GM12878 (cell line): ENCODE measurements around the gene IL10. TPM values are rescaled to one million over a fixed set of nuclear protein-coding genes. Genes with fewer than 3 reads are reported as not detected.

ENCODE experiments used
- ATAC-seq: fragments of 200-7000 bp; cut with Tn5 transposase; 3 replicates; pipeline ENCODE4 v1.9.1; 2020; ENCODE audit warnings: mild to moderate bottlenecking, moderate library complexity
- BruUV-seq: library from RNA; stranded (reverse); fragments of 400-500 nt; replicated peaks from 2 replicates; lab custom pipeline; 2021; lab: Mats Ljungman, UMichigan
- CTCF ChIA-PET: fragments of 300-600 bp; sonication (Branson Sonifier 250); formaldehyde crosslinking; extraction: SDS; loops from one replicate; lab custom pipeline; 2021; ENCODE audit warnings: inconsistent platforms; lab: Yijun Ruan, JAX
- POLR2A ChIA-PET: fragments of 350-600 bp; formaldehyde crosslinking; extraction: SDS; loops from one replicate; lab custom pipeline; 2021; ENCODE audit warnings: inconsistent platforms; lab: Charles Lee
- RAD21 ChIA-PET: fragments of 300-600 bp; sonication (Branson Sonifier 250); formaldehyde crosslinking; loops from one replicate; lab custom pipeline; 2023; ENCODE audit warnings: antibody characterized with exemption; ENCODE audit not compliant: unreplicated experiment; lab: Charles Lee
- SMC1A ChIA-PET: fragments of 300-600 bp; sonication (Branson Sonifier 250); formaldehyde crosslinking; loops from one replicate; lab custom pipeline; 2023; ENCODE audit not compliant: unreplicated experiment, uncharacterized antibody; lab: Charles Lee
- DNase-seq: peaks from one replicate; pipeline ENCODE4 v3.0.0-alpha.2; 2011; ENCODE audit warnings: low read depth, low spot score
- FAIRE-seq: peaks from 3 replicates; lab custom pipeline; 2011; peaks lifted over from hg19 to GRCh38; lab: Jason Lieb, UNC
- H2AFZ ChIP-seq: 2 replicates; pipeline ENCODE4 v1.6.0; 2011; ENCODE audit warnings: low read depth, low read length, control low read depth; ENCODE audit not compliant: control insufficient read depth
- H3K27ac ChIP-seq: 2 replicates; pipeline ENCODE4 v1.5.1; 2011; ENCODE audit warnings: control low read depth; ENCODE audit not compliant: control insufficient read depth, insufficient read depth
- H3K27me3 ChIP-seq, 2 experiments: replicated peaks in 1 of 2; 2 replicates each; pipeline versions ENCODE4 v1.6.0 to v1.6.1; 2011; ENCODE audit warnings: low read length in 1 of 2; ENCODE audit not compliant: control insufficient read depth in 2 of 2, insufficient read depth in 2 of 2
- H3K36me3 ChIP-seq, 2 experiments: 2 replicates each; pipeline ENCODE4 v1.5.1; 2011; ENCODE audit warnings: low read length in 1 of 2; ENCODE audit not compliant: control insufficient read depth in 2 of 2, insufficient read depth in 2 of 2
- H3K4me1 ChIP-seq: 2 replicates; pipeline ENCODE4 v1.6.1; 2011; ENCODE audit warnings: mild to moderate bottlenecking, low read length, moderate library complexity, mixed read lengths; ENCODE audit not compliant: control insufficient read depth, insufficient read depth
- H3K4me2 ChIP-seq: 2 replicates; pipeline ENCODE4 v1.6.0; 2011; ENCODE audit warnings: control low read depth; ENCODE audit not compliant: control insufficient read depth, insufficient read depth
- H3K4me3 ChIP-seq: fragments of 200-600 bp; sonication (generic); 2 replicates; pipeline ENCODE4 v1.5.1; 2016
- H3K79me2 ChIP-seq: 2 replicates; pipeline ENCODE4 v1.6.0; 2011; ENCODE audit warnings: low read length; ENCODE audit not compliant: control insufficient read depth, insufficient read depth
- H3K9ac ChIP-seq: 2 replicates; pipeline ENCODE4 v1.8.0; 2011; ENCODE audit warnings: low read length, control low read depth, mixed read lengths; ENCODE audit not compliant: control insufficient read depth, insufficient read depth
- H3K9me3 ChIP-seq: replicated peaks from 3 replicates; pipeline ENCODE4 v1.5.1; 2011; ENCODE audit warnings: mild to moderate bottlenecking, low read length; ENCODE audit not compliant: control insufficient read depth, insufficient read depth
- H4K20me1 ChIP-seq: 2 replicates; pipeline ENCODE4 v1.6.0; 2011; ENCODE audit not compliant: control insufficient read depth, insufficient read depth
- ATF2 ChIP-seq: IDR thresholded peaks from 2 replicates; pipeline ENCODE4 v1.6.1; 2012; ENCODE audit warnings: low read length, inconsistent platforms
- CBX5 ChIP-seq: sonication (generic); IDR thresholded peaks from 2 replicates; pipeline ENCODE4 v1.6.1; 2016; ENCODE audit warnings: low read depth, moderate library complexity, mild to moderate bottlenecking, inconsistent platforms
- CHD2 ChIP-seq: IDR thresholded peaks from 2 replicates; pipeline ENCODE4 v1.6.1; 2011; ENCODE audit warnings: low read depth, low read length, improper control_type of control experiment, borderline replicate concordance
- CREB1 ChIP-seq: IDR thresholded peaks from 2 replicates; pipeline ENCODE4 v1.6.1; 2012; ENCODE audit warnings: low read depth, mild to moderate bottlenecking, inconsistent platforms
- HCFC1 ChIP-seq: fragments of 150-350 bp; IDR thresholded peaks from 2 replicates; pipeline ENCODE4 v1.6.1; 2014; ENCODE audit warnings: low read length
- IRF3 ChIP-seq: fragments of 450-650 bp; IDR thresholded peaks from 2 replicates; pipeline ENCODE4 v1.6.1; 2014; ENCODE audit warnings: mild to moderate bottlenecking
- KDM1A ChIP-seq: fragments of 200-600 bp; sonication (generic); IDR thresholded peaks from 2 replicates; pipeline ENCODE4 v1.6.1; 2016; ENCODE audit warnings: borderline replicate concordance
- MXI1 ChIP-seq: fragments of 150-350 bp; IDR thresholded peaks from 2 replicates; pipeline ENCODE4 v1.6.1; 2011; ENCODE audit warnings: low read depth, mild to moderate bottlenecking, inconsistent platforms, low read length, improper control_type of control experiment
- NR2F1 ChIP-seq: fragments of 450-650 bp; conservative IDR thresholded peaks from 2 replicates; pipeline ENCODE4 v1.6.1; 2017; ENCODE audit warnings: mild to moderate bottlenecking
- PBX3 ChIP-seq: IDR thresholded peaks from 2 replicates; pipeline ENCODE4 v1.6.1; 2011; ENCODE audit warnings: mild to moderate bottlenecking, low read depth, low read length, moderate library complexity; ENCODE audit not compliant: insufficient replicate concordance
- RELA ChIP-seq: fragments of 450-650 bp; IDR thresholded peaks from 2 replicates; pipeline ENCODE4 v1.8.0; 2014; ENCODE audit warnings: borderline replicate concordance; ENCODE audit not compliant: partially characterized antibody
- SKIL ChIP-seq: fragments of 450-650 bp; IDR thresholded peaks from 2 replicates; pipeline ENCODE4 v1.6.1; 2017; ENCODE audit warnings: mild to moderate bottlenecking, low read depth, inconsistent platforms; ENCODE audit not compliant: poor library complexity, severe bottlenecking
- SMARCA5 ChIP-seq: fragments of 450-650 bp; IDR thresholded peaks from 2 replicates; pipeline ENCODE4 v1.6.1; 2017; ENCODE audit warnings: mild to moderate bottlenecking
- SP1 ChIP-seq: IDR thresholded peaks from one replicate; pipeline ENCODE4 v1.6.1; 2011; ENCODE audit warnings: low read depth, low read length
- SREBF1 ChIP-seq: IDR thresholded peaks from 2 replicates; pipeline ENCODE4 v1.6.1; 2012; ENCODE audit warnings: mild to moderate bottlenecking, low read length
- ZBTB33 ChIP-seq: fragments of 450-650 bp; IDR thresholded peaks from 2 replicates; pipeline ENCODE4 v1.6.1; 2017; ENCODE audit warnings: mild to moderate bottlenecking
- whole genome bisulfite sequencing: methylation state at CpG from one replicate; pipeline ENCODE4 v1.1.6; 2016; ENCODE audit warnings: low lambda C conversion rate; ENCODE audit not compliant: insufficient replicate concordance, insufficient coverage; ENCODE audit errors: missing lambda C conversion rate; 5-methylcytosine and 5-hydroxymethylcytosine counted together
- in situ Hi-C: fragments of 300-500 bp; cut with MboI; formaldehyde crosslinking; loops from 9 replicates; pipeline ENCODE4 v1.14.3; 2018; ENCODE audit warnings: mixed read lengths
- intact Hi-C: fragments of 100-400 bp; cut with micrococcal nuclease; formaldehyde crosslinking; loops from one replicate; pipeline ENCODE4 v1.14.2; 2022; ENCODE audit not compliant: unreplicated experiment
- polyA plus RNA-seq, 11 experiments: library from polyadenylated mRNA; depleted of rRNA in 4 of 11; unstranded in 6 of 11; stranded (reverse) in 5 of 11; fragments of >200 nt; fragmentation: Nextera tagmentation in 4 of 11; fragmentation: Illumina TruSeq in 1 of 11; extraction: Ambion mirVana in 4 of 11; extraction: Trizol in 1 of 11; gene quantifications; 1 replicate in 1 of 11; 2 replicates in 10 of 11; pipeline versions ENCODE4 v1.2.1 to v1.2.3, GENCODE V29; 2011 to 2016; ENCODE audit warnings: inconsistent platforms in 2 of 11, missing spikeins in 2 of 11, low read depth in 1 of 11
- total RNA-seq, 4 experiments: library from RNA; depleted of rRNA in 3 of 4; stranded (reverse); fragments of >200 nt in 3 of 4; fragmentation: Illumina TruSeq in 1 of 4; extraction: Trizol in 1 of 4; gene quantifications; 2 replicates each; pipeline versions ENCODE4 v1.2.1 to v1.2.3, GENCODE V29; 2013 to 2021

IL10 gene
- total and polyA plus RNA-seq, 10 of the 15 experiments (the other 5 are each of a cell fraction or from before 2014, with no cell fraction given), result 0.34 to 5.0 (median 1.1) TPM

GRCh38 chr1:206766251-206766856 lies 5.9 kb downstream of the IL10 start:
- Histone ChIP-seq H3K9ac (peak overlapping the region; percentile 7; the same call in 1 of the 2 replicates), H2AFZ (no peak overlapping the region; the same call in none of the 2 replicates), H3K4me3 (no peak overlapping the region), H3K27me3 (no peaks in the 10 kb centered on the region), H4K20me1 (no peaks in the 10 kb centered on the region), H3K4me2 (peak overlapping the region; percentile 61), H3K9me3 (peaks cover 5% of the 10 kb centered on the region; the same call in 1 of the 3 replicates), H3K4me1 (peaks cover 48% of the 10 kb centered on the region), H3K36me3 (no peaks in the 10 kb centered on the region), H3K27ac (peak overlapping the region; percentile 28), H3K79me2 (peaks cover 13% of the 10 kb centered on the region)
- DNase-seq (peak; percentile 82), ATAC-seq (peak; percentile 72), FAIRE-seq (no peak)
- POLR2A ChIA-PET, result interaction anchor here (0.5 to 14.8 kb wide), 15 partner anchors 8 to 158 kb away, joined by 3 to 283 read pairs (median 4); no protein-coding TSS in a partner anchor
- SMC1A ChIA-PET, result interaction anchor here (0.9 to 16.0 kb wide), 19 partner anchors 10 to 216 kb away, joined by 3 to 410 read pairs (median 9); partner anchors contain the start of genes DYRK3 and FCMR
- RAD21 ChIA-PET, result interaction anchor here (0.6 to 13.8 kb wide), 17 partner anchors 10 to 1262 kb away, joined by 3 to 363 read pairs (median 5); partner anchors contain the start of gene CDK18
- 0% methylated on average over 8 of the region's 8 CpGs for WGBS
- no TSS peak for BruUV-seq
- in situ Hi-C loops (no loop called here), intact Hi-C loops (loop anchor here (1.0 kb wide), 1 partner anchor 27 kb away; no protein-coding TSS in a partner anchor)
- CTCF ChIA-PET, result interaction anchor here (0.7 to 15.0 kb wide), 14 partner anchors 10 to 216 kb away, joined by 3 to 299 read pairs (median 10); no protein-coding TSS in a partner anchor
- TF ChIP-seq CREB1 (peak; percentile 62), MXI1 (no peak), PBX3 (no peak), RELA (peak; percentile 24), HCFC1 (no peak), SP1 (no peak), NR2F1 (peak; percentile 56; the same call in 1 of the 2 replicates), CBX5 (no peak), SMARCA5 (no peak), CHD2 (0 out of 2 replicates have a peak, but pooled peaks have one; percentile 20), ATF2 (peak; percentile 86), SREBF1 (no peak), KDM1A (no peak), IRF3 (no peak), SKIL (peak; percentile 96), ZBTB33 (no peak)
